GM11168 (cell line): ENCODE measurements around the gene LIMK2.

Source experiments
- in situ Hi-C: fragments of 300-500 bp; cut with MboI; formaldehyde crosslinking; loops from one replicate; pipeline ENCODE4 v1.12.0; 2022; ENCODE audit warnings: low sequenced_read_pairs; ENCODE audit not compliant: unreplicated experiment

The LIMK2 gene

GRCh38 chr22:31269892-31270579 is 57.9 kb downstream of the LIMK2 start:
- in situ Hi-C loops = no loop called here

- in situ Hi-C loops = no loop called here
Measured at GRCh38 chr22:31271026-31271425, 58.9 kb downstream of the LIMK2 start.

- in situ Hi-C loops = no loop called here
Measured at GRCh38 chr22:31271485-31271884, 59.4 kb downstream of the LIMK2 start.

GRCh38 chr22:31272522-31273446 is 60.7 kb downstream of the LIMK2 start:
- in situ Hi-C loops = no loop called here

- in situ Hi-C loops = no loop called here
Measured at GRCh38 chr22:31274017-31274416, 61.9 kb downstream of the LIMK2 start.

- in situ Hi-C loops = no loop called here
Measured at GRCh38 chr22:31275018-31275417, 62.9 kb downstream of the LIMK2 start.

- in situ Hi-C loops = no loop called here
Measured at GRCh38 chr22:31275576-31275975, 63.5 kb downstream of the LIMK2 start.

- in situ Hi-C loops = no loop called here
Measured at GRCh38 chr22:31276426-31277167, 64.5 kb downstream of the LIMK2 start.

- in situ Hi-C loops = no loop called here
Measured at GRCh38 chr22:31277741-31278140, 65.6 kb downstream of the LIMK2 start.

GRCh38 chr22:31278151-31278621 is 66.1 kb downstream of the LIMK2 start:
- in situ Hi-C loops = no loop called here

GRCh38 chr22:31278626-31279326 is 66.7 kb downstream of the LIMK2 start:
- in situ Hi-C loops = no loop called here

GRCh38 chr22:31279327-31279669 is 67.2 kb downstream of the LIMK2 start:
- in situ Hi-C loops = no loop called here

GRCh38 chr22:31279821-31280505 is 67.9 kb downstream of the LIMK2 start:
- in situ Hi-C loops = no loop called here

- in situ Hi-C loops = no loop called here
Measured at GRCh38 chr22:31281733-31282132, 69.6 kb downstream of the LIMK2 start.

GRCh38 chr22:31282748-31283468 is 70.8 kb downstream of the LIMK2 start:
- in situ Hi-C loops = no loop called here

- in situ Hi-C loops = no loop called here
Measured at GRCh38 chr22:31284281-31285155, 72.4 kb downstream of the LIMK2 start.

- in situ Hi-C loops = no loop called here
Measured at GRCh38 chr22:31286360-31287255, 74.5 kb downstream of the LIMK2 start.
